ENCODE data around the gene ZC3H10.
A peak's percentile ranks its signal among the peaks of the same experiment; 100 is the strongest.
"Not testable (repeated sequence)": the region's sequence is repeated elsewhere in the genome, so short reads cannot be mapped to it uniquely, and the experiment has no call there.

Gene ZC3H10

GRCh38 chr12:56114084-56114483, 4.0 kb upstream of the ZC3H10 start:
- H3K27ac Mint-ChIP-seq = peak overlapping the region; percentile 43
- H3K4me1 Mint-ChIP-seq (ENCODE audit: low read depth) = peaks cover 28% of the 10 kb centered on the region
- no peaks in the 10 kb centered on the region for H3K27me3 Mint-ChIP-seq
- H3K9me3 Mint-ChIP-seq = no peaks in the 10 kb centered on the region
- H3K4me3 Mint-ChIP-seq = no peak overlapping the region
- peaks cover 69% of the 10 kb centered on the region for H3K36me3 Mint-ChIP-seq (ENCODE audit: low read depth)

DNA sequence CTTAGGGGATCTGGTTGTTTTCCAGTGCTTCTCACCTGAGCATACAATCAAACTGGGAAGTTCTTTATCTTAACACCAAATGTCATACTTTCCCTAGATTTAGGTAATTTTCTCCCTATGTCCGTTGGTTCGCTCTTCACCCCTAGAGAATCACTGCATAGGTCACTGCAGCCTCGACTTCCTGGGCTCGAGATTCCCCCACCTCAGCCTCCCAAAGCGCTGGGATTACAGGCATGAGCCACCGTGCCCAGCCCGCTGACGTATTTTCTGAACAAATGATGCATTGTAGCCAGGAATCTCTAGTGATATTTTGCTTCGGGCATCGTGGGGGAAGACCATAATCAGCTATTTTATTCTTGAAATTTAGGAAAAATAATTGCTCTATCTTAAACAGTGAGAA, 2.7 kb upstream of the ZC3H10 start:
- Mint-ChIP-seq H3K9me3 (no peaks in the 10 kb centered on the region), H3K4me3 (peak overlapping the region; percentile 97), H3K27ac (peak overlapping the region; percentile 99), H3K4me1 (ENCODE audit: low read depth) (peaks cover 40% of the 10 kb centered on the region), H3K27me3 (no peaks in the 10 kb centered on the region), H3K36me3 (ENCODE audit: low read depth) (peaks cover 63% of the 10 kb centered on the region)

GRCh38 chr12:56116267-56117081, 1.6 kb upstream of the ZC3H10 start, which contains the start of gene RPL41:
Gene RPL41 (plus strand): TSS chr12:56116633.
- Mint-ChIP-seq H3K27me3 (no peaks in the 10 kb centered on the region), H3K9me3 (no peaks in the 10 kb centered on the region), H3K4me1 (ENCODE audit: low read depth) (peaks cover 40% of the 10 kb centered on the region), H3K4me3 (peak within 1 kb of the TSS; percentile 97), H3K36me3 (ENCODE audit: low read depth) (peaks cover 63% of the 10 kb centered on the region), H3K27ac (peak within 1 kb of the TSS; percentile 99)

DNA sequence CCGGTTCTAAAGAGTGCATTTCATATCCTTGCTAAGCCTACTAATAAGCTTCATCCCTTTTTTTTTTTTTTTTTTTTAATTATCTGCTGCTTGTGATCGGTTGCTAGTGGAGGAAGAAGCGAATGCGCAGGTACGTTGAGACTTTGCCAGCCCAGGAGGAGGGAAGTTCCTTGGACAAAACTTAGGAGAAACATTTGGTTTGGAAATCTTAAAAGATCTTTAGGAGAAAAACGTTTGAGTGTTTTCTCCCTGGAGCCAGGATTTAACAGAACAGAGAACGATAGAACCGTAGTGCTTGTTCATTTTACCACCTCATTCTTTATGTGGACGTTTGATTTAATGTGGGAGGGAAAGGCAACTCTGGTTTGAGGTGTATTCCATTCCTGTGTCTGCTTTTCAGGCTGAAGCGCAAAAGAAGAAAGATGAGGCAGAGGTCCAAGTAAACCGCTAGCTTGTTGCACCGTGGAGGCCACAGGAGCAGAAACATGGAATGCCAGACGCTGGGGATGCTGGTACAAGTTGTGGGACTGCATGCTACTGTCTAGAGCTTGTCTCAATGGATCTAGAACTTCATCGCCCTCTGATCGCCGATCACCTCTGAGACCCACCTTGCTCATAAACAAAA, 872 bp upstream of the ZC3H10 start:
- H3K9me3 Mint-ChIP-seq, H3K27me3 Mint-ChIP-seq: not testable (repeated sequence)
- Mint-ChIP-seq H3K4me3 (peak overlapping the region; percentile 97), H3K4me1 (ENCODE audit: low read depth) (peaks cover 40% of the 10 kb centered on the region), H3K27ac (peak overlapping the region; percentile 99), H3K36me3 (ENCODE audit: low read depth) (peaks cover 63% of the 10 kb centered on the region)

DNA sequence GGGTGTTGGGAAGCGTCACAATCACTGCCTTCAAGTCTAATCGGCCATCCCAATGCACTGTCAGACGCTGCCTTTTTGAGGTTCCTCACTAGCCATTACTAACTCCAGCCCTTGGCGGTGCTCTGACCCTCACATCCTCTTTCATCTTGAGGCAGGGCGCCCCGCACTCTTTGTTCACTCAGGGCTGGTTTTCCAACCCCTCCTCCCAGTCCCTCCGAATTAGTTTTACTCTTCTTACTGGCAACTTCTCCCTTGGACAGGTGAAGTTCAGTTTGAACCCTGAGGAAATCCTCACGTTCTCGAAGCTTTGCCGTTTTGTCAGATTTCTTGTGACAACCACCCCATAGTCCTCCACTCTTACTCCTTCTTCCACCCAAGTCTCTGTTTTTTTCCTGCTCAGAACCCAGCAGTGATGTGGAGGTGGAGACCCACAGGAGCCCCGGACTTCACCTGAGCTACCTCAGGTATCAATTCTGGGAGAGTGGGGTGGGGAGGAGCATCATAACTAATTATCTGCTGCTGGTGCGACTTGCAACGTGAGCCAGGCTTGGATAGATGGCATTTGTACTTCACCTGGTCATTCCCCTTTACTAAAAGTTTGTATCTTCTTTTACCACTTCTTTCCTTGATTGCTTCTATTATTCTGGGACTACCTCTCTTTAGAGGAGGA, 757 bp downstream of the ZC3H10 start:
- no peaks in the 10 kb centered on the region for H3K27me3 Mint-ChIP-seq
- peak overlapping the region; percentile 83 for H3K27ac Mint-ChIP-seq
- peaks cover 41% of the 10 kb centered on the region for H3K4me1 Mint-ChIP-seq (ENCODE audit: low read depth)
- no peaks in the 10 kb centered on the region for H3K9me3 Mint-ChIP-seq
- peak overlapping the region; percentile 97 for H3K4me3 Mint-ChIP-seq
- peaks cover 50% of the 10 kb centered on the region for H3K36me3 Mint-ChIP-seq (ENCODE audit: low read depth)

- H3K36me3 Mint-ChIP-seq (ENCODE audit: low read depth) = peaks cover 45% of the 10 kb centered on the region
- peak overlapping the region; percentile 97 for H3K4me3 Mint-ChIP-seq
- peaks cover 43% of the 10 kb centered on the region for H3K4me1 Mint-ChIP-seq (ENCODE audit: low read depth)
- no peaks in the 10 kb centered on the region for H3K9me3 Mint-ChIP-seq
- H3K27ac Mint-ChIP-seq = peak overlapping the region; percentile 83
- H3K27me3 Mint-ChIP-seq = no peaks in the 10 kb centered on the region
Measured at GRCh38 chr12:56119361-56119796, 1.3 kb downstream of the ZC3H10 start.

GRCh38 chr12:56120158-56120846, 2.2 kb downstream of the ZC3H10 start:
- H3K4me1 Mint-ChIP-seq (ENCODE audit: low read depth) = peaks cover 42% of the 10 kb centered on the region
- no peaks in the 10 kb centered on the region for H3K9me3 Mint-ChIP-seq
- peaks cover 44% of the 10 kb centered on the region for H3K36me3 Mint-ChIP-seq (ENCODE audit: low read depth)
- no peaks in the 10 kb centered on the region for H3K27me3 Mint-ChIP-seq
- H3K4me3 Mint-ChIP-seq = peak overlapping the region; percentile 97
- peak overlapping the region; percentile 83 for H3K27ac Mint-ChIP-seq

GRCh38 chr12:56121204-56121870, 3.3 kb downstream of the ZC3H10 start:
- Mint-ChIP-seq H3K27ac (peak overlapping the region; percentile 24), H3K27me3 (no peaks in the 10 kb centered on the region), H3K4me1 (ENCODE audit: low read depth) (peaks cover 46% of the 10 kb centered on the region), H3K4me3 (no peak overlapping the region), H3K36me3 (ENCODE audit: low read depth) (peaks cover 48% of the 10 kb centered on the region), H3K9me3 (no peaks in the 10 kb centered on the region)

DNA sequence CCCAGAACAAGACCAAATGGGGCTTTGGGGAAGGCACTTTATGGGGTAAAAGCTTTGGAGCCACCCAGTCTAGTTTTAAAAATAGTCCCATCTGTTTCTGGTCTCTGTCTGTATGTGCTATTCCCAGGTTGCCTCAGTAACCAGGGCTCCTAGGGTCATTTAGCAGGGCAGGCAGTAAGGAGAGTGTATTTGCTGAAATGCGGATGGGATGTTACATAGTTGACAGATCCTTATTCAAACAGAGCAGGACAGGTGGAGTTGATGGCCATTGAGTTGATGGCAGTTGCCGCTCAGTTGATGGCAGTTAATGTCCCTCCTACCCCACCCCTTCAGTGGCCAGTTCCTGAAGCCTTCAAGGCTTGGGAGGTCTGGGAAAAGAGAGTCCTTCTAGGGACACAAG, 4.6 kb downstream of the ZC3H10 start:
- peaks cover 58% of the 10 kb centered on the region for H3K4me1 Mint-ChIP-seq (ENCODE audit: low read depth)
- no peak overlapping the region for H3K27ac Mint-ChIP-seq
- no peaks in the 10 kb centered on the region for H3K27me3 Mint-ChIP-seq
- no peak overlapping the region for H3K4me3 Mint-ChIP-seq
- H3K36me3 Mint-ChIP-seq (ENCODE audit: low read depth) = peaks cover 35% of the 10 kb centered on the region
- no peaks in the 10 kb centered on the region for H3K9me3 Mint-ChIP-seq

DNA sequence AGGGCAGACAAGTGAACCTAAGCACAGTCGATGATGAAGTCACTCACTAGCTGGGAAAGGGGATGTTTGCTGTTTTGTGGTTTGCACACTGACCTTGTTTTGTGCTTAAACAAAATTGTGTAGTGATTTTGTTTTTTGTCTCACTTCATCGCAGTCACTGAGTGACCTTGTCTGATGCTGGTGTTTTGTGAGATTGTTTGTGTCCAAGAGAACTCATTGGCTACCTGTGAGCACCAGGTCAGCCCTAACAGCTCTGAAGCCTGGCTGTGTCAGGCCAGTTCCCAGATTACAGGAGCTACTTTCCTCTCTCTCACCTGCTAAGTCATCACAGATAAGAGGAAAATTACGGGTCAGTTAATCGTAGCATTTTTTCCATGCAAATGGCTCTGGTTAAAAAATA, 6.1 kb downstream of the ZC3H10 start:
- H3K4me3 Mint-ChIP-seq = no peak overlapping the region
- H3K27ac Mint-ChIP-seq = no peak overlapping the region
- H3K4me1 Mint-ChIP-seq (ENCODE audit: low read depth) = peaks cover 47% of the 10 kb centered on the region
- H3K9me3 Mint-ChIP-seq = no peaks in the 10 kb centered on the region
- no peaks in the 10 kb centered on the region for H3K27me3 Mint-ChIP-seq
- H3K36me3 Mint-ChIP-seq (ENCODE audit: low read depth) = peaks cover 33% of the 10 kb centered on the region

DNA sequence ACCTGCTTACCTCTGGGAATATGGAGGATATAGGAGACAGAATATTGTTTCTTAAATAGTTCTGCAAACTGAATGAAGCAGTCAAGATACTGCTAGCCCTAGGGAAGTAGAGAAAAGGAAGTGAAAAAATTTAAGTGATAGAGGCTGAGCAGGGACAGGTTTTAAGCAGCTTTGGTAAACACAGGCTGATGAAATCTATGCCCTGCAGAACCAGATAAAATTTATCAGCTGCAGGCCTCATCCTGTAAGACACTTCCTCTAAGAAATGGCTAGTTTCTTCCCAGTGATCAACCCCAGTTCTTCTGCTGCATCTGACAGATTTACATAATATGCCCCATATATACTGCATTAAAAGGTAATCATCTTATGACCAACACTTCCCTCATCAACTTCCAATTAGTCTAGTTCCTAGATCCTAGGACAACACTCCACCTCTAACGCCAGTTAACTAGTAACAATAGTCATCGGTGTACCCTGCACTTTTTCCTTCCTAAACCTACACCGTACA, 8.7 kb downstream of the ZC3H10 start:
- peak overlapping the region; percentile 99 for H3K4me3 Mint-ChIP-seq
- no peaks in the 10 kb centered on the region for H3K9me3 Mint-ChIP-seq
- peaks cover 59% of the 10 kb centered on the region for H3K4me1 Mint-ChIP-seq (ENCODE audit: low read depth)
- no peaks in the 10 kb centered on the region for H3K27me3 Mint-ChIP-seq
- H3K27ac Mint-ChIP-seq = peak overlapping the region; percentile 88
- peaks cover 36% of the 10 kb centered on the region for H3K36me3 Mint-ChIP-seq (ENCODE audit: low read depth)

DNA sequence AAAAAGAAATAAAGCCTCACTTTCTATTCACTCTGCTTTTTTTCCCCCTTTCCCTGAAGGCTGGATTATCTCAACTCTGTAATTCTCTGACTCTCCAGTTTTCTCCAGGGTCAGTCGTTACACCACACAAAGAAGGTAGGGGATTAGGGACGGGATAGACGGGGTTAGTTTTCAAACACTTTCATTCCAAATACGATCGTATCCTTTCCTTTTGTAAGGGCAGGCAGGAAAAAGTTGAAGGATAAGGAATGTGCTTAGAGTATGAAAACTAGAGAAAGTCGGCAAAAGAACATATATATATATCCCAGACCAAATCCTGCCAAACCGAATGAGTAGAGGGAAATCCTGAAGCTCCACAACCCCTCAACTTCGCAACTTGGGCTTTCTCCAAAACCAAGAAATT, 9.4 kb downstream of the ZC3H10 start:
- H3K4me1 Mint-ChIP-seq (ENCODE audit: low read depth) = peaks cover 66% of the 10 kb centered on the region

GRCh38 chr12:56127888-56128669, 10.0 kb downstream of the ZC3H10 start, which contains the start of gene ESYT1:
Gene ESYT1 (plus strand): TSS chr12:56128267. CDS start chr12:56128320, 53 bp downstream.
- Mint-ChIP-seq H3K27ac (peak within 1 kb of the TSS; percentile 88), H3K36me3 (ENCODE audit: low read depth) (peaks cover 39% of the 10 kb centered on the region), H3K4me3 (peak within 1 kb of the TSS; percentile 99), H3K9me3 (no peaks in the 10 kb centered on the region), H3K4me1 (ENCODE audit: low read depth) (peaks cover 68% of the 10 kb centered on the region), H3K27me3 (no peaks in the 10 kb centered on the region)

More for the DNA sequence above, 9.4 kb downstream of the ZC3H10 start:
- Mint-ChIP-seq H3K4me3 (peak overlapping the region; percentile 99), H3K27ac (peak overlapping the region; percentile 88), H3K36me3 (ENCODE audit: low read depth) (peaks cover 37% of the 10 kb centered on the region), H3K27me3 (no peaks in the 10 kb centered on the region), H3K9me3 (no peaks in the 10 kb centered on the region)
